GM19099 (cell line): ENCODE results near the gene MYO18B.

Experiments
- POLR2A ChIP-seq: IDR thresholded peaks from 3 replicates; pipeline ENCODE4 v1.6.1; 2011; ENCODE audit warnings: low read depth; ENCODE audit not compliant: insufficient read length; ENCODE audit errors: extremely low read depth

MYO18B gene

GRCh38 chr22:25933158-25933788 lies 191.3 kb downstream of the MYO18B start:
- no peak for TF ChIP-seq POLR2A

DNA sequence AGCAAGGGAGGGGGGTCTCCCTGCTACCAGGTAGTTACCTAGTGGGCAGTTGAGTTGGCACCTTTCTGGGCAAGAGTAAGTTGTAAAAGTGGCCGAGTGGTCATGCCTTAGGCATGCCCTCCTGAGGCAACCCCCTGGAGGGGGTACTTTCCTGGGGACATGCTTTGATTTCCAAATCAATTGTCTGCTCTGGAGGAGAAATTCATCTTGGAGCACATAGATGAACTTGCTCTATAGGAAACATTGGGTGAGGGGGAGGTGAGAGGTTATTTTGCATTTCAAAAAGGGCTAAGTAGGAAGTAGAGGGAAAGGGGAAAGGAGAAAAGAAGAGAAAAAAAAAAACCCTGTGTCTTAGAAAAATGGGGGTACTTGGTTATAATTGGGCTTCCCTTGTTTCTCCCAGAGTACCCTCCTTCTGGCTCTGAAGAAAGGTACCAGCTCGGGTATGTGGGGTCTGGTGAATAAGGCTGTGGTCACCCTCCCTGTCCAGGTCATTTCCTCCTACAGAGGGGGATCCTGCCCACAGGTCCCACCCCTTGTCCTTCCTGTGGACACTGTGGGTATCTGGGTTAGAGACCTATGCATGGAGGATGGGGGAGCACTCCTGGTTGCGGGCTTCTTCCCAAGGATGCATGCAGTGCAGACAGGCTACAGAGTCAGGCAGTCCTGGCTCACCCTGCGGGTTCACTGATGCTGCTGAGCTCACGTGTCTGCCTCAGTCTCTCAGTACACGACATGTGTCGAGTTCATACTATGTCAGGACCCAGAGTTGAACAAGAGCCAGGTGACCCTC lies 193.5 kb downstream of the MYO18B start:
- TF ChIP-seq POLR2A: no peak

DNA sequence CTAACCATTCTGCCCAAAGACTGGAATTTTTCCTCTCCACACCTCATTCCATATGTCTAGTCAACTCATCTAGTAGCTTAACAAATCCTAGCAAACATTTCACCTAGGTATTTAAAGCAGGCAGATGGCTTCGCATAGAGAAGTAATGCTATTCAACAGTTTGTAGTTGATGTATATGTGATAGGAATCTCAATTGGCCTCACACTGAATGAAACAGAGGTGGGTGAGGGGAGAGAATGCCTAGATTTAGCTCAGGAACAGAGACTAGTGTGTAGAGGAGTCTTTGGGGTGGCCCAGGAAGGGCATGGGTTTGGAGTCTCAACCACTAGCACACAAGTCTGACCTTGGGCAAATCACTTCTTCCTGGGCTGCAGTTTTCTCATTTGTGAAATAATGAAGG lies 196.2 kb downstream of the MYO18B start:
- no peak for TF ChIP-seq POLR2A

DNA sequence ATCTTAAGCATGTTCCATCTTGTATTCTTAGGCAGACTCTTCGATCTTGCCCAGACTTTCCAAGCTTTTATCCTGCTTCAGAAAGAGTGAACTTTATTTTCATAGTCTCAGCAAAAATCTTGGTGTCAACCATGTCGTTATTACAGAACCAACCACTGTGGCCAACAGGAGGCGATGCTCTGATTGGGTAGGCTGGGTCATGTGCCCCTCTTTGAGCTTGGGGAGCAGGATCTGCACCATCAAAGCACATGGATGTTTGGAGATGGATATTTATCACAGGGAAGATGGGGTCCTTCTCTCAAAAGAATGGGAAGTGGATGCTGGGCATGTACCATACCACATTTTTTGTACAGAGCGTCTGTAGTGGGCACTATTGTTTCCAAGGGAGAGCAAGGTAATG lies 197.4 kb downstream of the MYO18B start:
- no peak for TF ChIP-seq POLR2A

- TF ChIP-seq POLR2A: no peak
Measured at GRCh38 chr22:25940479-25940878, 198.5 kb downstream of the MYO18B start.

DNA sequence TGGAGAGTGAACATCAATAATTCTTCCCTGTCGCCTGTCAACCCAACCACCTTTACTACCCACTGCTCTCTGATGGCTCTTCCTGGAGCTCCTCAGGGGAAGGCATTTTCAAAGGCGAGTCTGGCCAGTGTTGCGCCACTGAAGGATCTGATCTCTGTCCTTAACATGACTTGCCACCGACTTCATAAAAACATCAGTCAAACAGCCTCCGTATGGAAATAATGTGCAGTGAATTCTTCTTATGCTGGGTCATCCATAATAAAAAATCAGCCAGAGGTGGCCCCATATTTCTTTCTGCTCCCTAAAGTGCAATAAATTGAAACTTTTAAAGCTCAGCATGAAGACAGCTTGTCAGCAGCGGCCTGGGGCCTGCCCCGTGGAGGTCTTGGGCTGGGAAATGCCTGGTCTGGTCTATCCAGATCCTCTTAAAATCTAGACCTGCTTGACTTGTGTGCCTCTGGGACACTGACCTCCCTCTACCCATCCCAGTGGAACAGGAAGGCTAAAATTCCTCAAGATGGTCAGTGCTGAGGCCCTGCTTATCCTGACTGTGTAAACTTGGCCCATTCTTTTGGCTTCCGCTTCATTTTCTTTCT lies 199.5 kb downstream of the MYO18B start:
- no peak for TF ChIP-seq POLR2A

DNA sequence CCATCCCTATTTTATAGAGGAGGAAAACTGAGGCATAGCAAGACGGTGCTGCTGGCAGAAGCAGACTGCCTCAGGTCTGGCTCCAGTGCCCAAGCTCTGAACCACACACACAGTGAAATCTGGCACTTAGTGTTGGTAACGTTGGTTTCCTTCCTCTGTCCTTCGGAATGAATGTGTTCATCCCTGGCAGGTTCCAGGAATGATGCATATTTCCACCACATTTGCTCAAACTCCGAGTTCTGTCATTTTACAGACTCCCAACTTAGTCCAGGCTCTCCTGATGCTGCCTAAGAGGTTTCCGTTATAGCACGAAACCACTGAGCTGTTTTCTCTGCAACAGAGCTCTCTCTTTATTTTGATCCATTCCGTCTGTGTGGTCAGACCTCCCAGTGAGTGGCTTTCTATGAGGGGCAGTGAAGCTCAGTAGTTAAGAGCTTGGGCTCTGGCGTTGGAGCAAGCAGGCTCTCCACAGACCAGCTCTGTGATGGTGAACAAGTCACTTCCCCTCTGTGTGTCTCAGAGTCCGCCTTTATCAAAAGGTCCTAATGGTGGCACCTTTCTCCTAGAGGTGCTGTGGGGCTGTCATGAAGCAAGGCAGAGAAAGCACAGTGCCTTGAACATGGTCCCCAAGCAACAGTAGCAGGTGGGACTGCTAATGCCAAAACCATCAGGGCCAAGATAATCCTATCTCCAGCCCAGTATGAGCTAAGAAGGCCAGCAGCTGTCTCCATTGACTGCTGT lies 200.3 kb downstream of the MYO18B start:
- TF ChIP-seq POLR2A: no peak

DNA sequence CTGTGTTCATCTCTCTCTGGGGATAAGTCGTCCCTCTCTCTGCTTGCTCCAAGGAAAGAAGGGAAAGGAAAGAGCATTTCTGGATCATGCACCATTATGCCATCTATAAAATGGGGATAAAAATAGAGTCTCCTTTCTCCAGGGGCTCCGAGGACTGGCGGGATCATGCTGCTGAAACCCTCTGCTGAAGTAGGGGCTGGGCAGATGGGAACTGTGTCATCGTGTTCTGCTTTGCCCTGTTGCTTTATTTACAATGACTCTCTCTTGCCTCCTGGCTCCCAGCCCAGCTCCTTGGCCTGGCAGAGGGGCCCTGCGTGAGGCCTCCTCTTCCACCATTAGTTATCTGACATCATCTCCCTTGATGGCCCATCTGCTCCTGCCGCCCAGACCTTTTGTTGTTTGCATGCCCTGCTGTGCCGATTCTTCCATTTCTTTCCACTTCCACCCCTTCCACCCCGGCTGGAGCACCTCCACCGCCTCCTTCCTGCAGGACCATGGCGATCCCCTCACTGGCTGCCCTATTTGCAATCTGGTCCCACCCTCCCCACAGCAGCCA lies 200.9 kb downstream of the MYO18B start:
- TF ChIP-seq POLR2A: no peak

DNA sequence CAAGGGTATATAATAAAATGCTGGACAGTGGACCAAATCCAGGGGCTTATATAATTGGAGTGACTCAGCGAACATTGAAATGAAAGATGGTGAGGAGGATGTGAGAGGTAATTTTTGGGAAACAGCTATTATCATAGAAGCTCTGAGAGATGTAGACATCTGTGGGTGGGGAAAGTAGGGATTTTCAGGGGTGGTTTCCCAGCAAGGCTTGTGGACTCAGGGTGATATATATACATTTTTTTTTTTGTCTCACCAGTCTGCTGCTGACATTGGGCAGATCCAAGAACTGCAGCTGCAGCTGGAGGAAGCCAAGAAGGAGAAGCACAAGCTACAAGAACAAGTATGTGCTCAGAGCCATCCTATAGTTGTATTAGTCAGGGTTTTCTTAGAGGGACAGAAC lies 208.1 kb downstream of the MYO18B start:
- no peak for TF ChIP-seq POLR2A

- no peak for TF ChIP-seq POLR2A
Measured at GRCh38 chr22:25953276-25953675, 211.3 kb downstream of the MYO18B start.

- no peak for TF ChIP-seq POLR2A
Measured at GRCh38 chr22:25953919-25954318, 211.9 kb downstream of the MYO18B start.

DNA sequence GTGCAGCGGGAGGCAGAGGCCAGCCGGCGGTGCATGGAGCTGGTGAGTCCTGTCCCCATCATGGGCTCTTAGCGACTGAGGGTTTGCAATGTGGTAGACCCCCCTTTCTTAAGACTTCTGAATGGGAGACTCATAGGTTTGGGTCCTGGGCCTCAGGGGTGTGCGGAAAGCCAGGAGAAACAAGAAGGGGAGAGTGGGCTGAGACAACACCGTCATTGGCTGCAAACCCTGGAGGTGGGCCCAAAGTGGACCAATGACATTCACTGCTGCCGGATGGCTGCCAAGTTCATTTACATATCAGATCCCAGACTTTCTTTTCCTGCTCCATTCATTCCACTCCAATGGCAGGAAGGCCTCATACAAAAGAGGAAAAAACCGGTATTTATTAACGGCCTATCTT lies 213.3 kb downstream of the MYO18B start:
- TF ChIP-seq POLR2A: no peak

GRCh38 chr22:25956801-25957200 lies 214.8 kb downstream of the MYO18B start:
- TF ChIP-seq POLR2A: no peak

GRCh38 chr22:25959818-25960774 lies 218.1 kb downstream of the MYO18B start:
- no peak for TF ChIP-seq POLR2A
